KMS-11 (cell line): Measurements from ENCODE around the gene DLG2.

Source experiments
- H2AFZ ChIP-seq: fragments of 200-600 bp; sonication (generic); 2 replicates; pipeline ENCODE4 v1.6.1; 2016; ENCODE audit warnings: antibody characterized with exemption, mixed run types, low read depth
- H3K27ac ChIP-seq: fragments of 200-600 bp; sonication (generic); 2 replicates; pipeline ENCODE4 v1.6.1; 2016; ENCODE audit warnings: mild to moderate bottlenecking, mixed run types
- H3K27me3 ChIP-seq: fragments of 200-600 bp; sonication (generic); 2 replicates; pipeline ENCODE4 v1.6.1; 2017; ENCODE audit warnings: mild to moderate bottlenecking, low read depth, mixed run types, moderate library complexity; ENCODE audit not compliant: insufficient read depth
- H3K36me3 ChIP-seq: fragments of 200-600 bp; sonication (generic); 2 replicates; pipeline ENCODE4 v1.6.1; 2017; ENCODE audit warnings: mild to moderate bottlenecking, mixed run types; ENCODE audit not compliant: insufficient read depth
- H3K4me1 ChIP-seq: fragments of 200-600 bp; sonication (generic); 2 replicates; pipeline ENCODE4 v1.6.1; 2016; ENCODE audit warnings: mild to moderate bottlenecking, low read depth, mixed run types; ENCODE audit not compliant: poor library complexity, severe bottlenecking
- H3K4me2 ChIP-seq: fragments of 200-600 bp; sonication (generic); 2 replicates; pipeline ENCODE4 v1.7.0; 2016; ENCODE audit warnings: mild to moderate bottlenecking, mixed run types
- H3K4me3 ChIP-seq: fragments of 200-600 bp; sonication (generic); IDR thresholded peaks from 2 replicates; pipeline ENCODE4 v1.6.1; 2017; ENCODE audit warnings: low read depth, low read length, mixed read lengths; ENCODE audit not compliant: insufficient read depth
- H3K79me2 ChIP-seq: fragments of 200-600 bp; sonication (generic); 2 replicates; pipeline ENCODE4 v1.6.1; 2016; ENCODE audit warnings: low read depth, mixed run types; ENCODE audit not compliant: insufficient read depth
- H3K9ac ChIP-seq: fragments of 200-600 bp; sonication (generic); 2 replicates; pipeline ENCODE4 v1.6.1; 2016; ENCODE audit warnings: mild to moderate bottlenecking, mixed run types
- H4K20me1 ChIP-seq: fragments of 200-600 bp; sonication (generic); 2 replicates; pipeline ENCODE4 v1.6.1; 2016; ENCODE audit warnings: mild to moderate bottlenecking, mixed run types; ENCODE audit not compliant: insufficient read depth
- CTCF ChIP-seq: fragments of 200-600 bp; sonication (generic); conservative IDR thresholded peaks from 2 replicates; pipeline ENCODE4 v1.6.1; 2017; ENCODE audit warnings: low read depth, mild to moderate bottlenecking, antibody characterized with exemption, low read length, moderate library complexity, mixed read lengths

The DLG2 gene

GRCh38 chr11:84300092-84300491 lies 1327.1 kb downstream of the DLG2 start:
- Histone ChIP-seq H4K20me1 (no peaks in the 10 kb centered on the region), H3K4me3 (no peak overlapping the region), H3K4me1 (no peaks in the 10 kb centered on the region), H3K27me3 (no peaks in the 10 kb centered on the region), H3K4me2 (no peak overlapping the region), H3K36me3 (no peaks in the 10 kb centered on the region), H2AFZ (no peak overlapping the region), H3K9ac (no peak overlapping the region), H3K27ac (no peak overlapping the region), H3K79me2 (no peaks in the 10 kb centered on the region)
- no peak for TF ChIP-seq CTCF

GRCh38 chr11:84297570-84297969 lies 1329.6 kb downstream of the DLG2 start:
- no peaks in the 10 kb centered on the region for H3K27me3 ChIP-seq
- H3K36me3 ChIP-seq, result no peaks in the 10 kb centered on the region
- TF ChIP-seq CTCF, result no peak
- H3K4me3 ChIP-seq, result no peak overlapping the region
- no peak overlapping the region for H3K9ac ChIP-seq
- H3K4me2 ChIP-seq, result no peak overlapping the region
- no peaks in the 10 kb centered on the region for H4K20me1 ChIP-seq
- no peak overlapping the region for H3K27ac ChIP-seq
- H3K4me1 ChIP-seq, result no peaks in the 10 kb centered on the region
- H3K79me2 ChIP-seq, result no peaks in the 10 kb centered on the region
- H2AFZ ChIP-seq, result no peak overlapping the region

GRCh38 chr11:84295815-84296214 lies 1331.3 kb downstream of the DLG2 start:
- H3K27me3 ChIP-seq, result no peaks in the 10 kb centered on the region
- H3K4me2 ChIP-seq, result no peak overlapping the region
- no peaks in the 10 kb centered on the region for H4K20me1 ChIP-seq
- no peak overlapping the region for H3K4me3 ChIP-seq
- no peak for TF ChIP-seq CTCF
- no peaks in the 10 kb centered on the region for H3K4me1 ChIP-seq
- no peaks in the 10 kb centered on the region for H3K79me2 ChIP-seq
- no peak overlapping the region for H2AFZ ChIP-seq
- H3K9ac ChIP-seq, result no peak overlapping the region
- H3K36me3 ChIP-seq, result no peaks in the 10 kb centered on the region
- no peak overlapping the region for H3K27ac ChIP-seq

- H4K20me1 ChIP-seq, result no peaks in the 10 kb centered on the region
- no peak overlapping the region for H3K27ac ChIP-seq
- no peaks in the 10 kb centered on the region for H3K4me1 ChIP-seq
- no peak overlapping the region for H3K9ac ChIP-seq
- no peak overlapping the region for H3K4me3 ChIP-seq
- TF ChIP-seq CTCF, result no peak
- H3K27me3 ChIP-seq, result no peaks in the 10 kb centered on the region
- no peak overlapping the region for H3K4me2 ChIP-seq
- H2AFZ ChIP-seq, result no peak overlapping the region
- no peaks in the 10 kb centered on the region for H3K36me3 ChIP-seq
- no peaks in the 10 kb centered on the region for H3K79me2 ChIP-seq
Observed at GRCh38 chr11:84292955-84293354, 1334.2 kb downstream of the DLG2 start.

- no peak for TF ChIP-seq CTCF
- Histone ChIP-seq H2AFZ (no peak overlapping the region), H3K9ac (no peak overlapping the region), H3K79me2 (no peaks in the 10 kb centered on the region), H3K27me3 (no peaks in the 10 kb centered on the region), H3K4me3 (no peak overlapping the region), H3K4me2 (no peak overlapping the region), H3K36me3 (no peaks in the 10 kb centered on the region), H4K20me1 (no peaks in the 10 kb centered on the region), H3K4me1 (no peaks in the 10 kb centered on the region), H3K27ac (no peak overlapping the region)
Observed at GRCh38 chr11:84292006-84292405, 1335.1 kb downstream of the DLG2 start.
